ENCODE data around the gene RNF144A.

The RNF144A gene

GRCh38 chr2:7015007-7015950, 98.1 kb downstream of the RNF144A start:
- DNase-seq (ENCODE audit: extremely low spot score, insufficient read length, low read depth) = no peak
- FAIRE-seq = no peak

- DNase-seq (ENCODE audit: extremely low spot score, insufficient read length, low read depth) (no peak), FAIRE-seq (no peak)
These were observed 98.9 kb downstream of the RNF144A start for GRCh38 chr2:7016148-7016547.

- FAIRE-seq (no peak), DNase-seq (ENCODE audit: extremely low spot score, insufficient read length, low read depth) (no peak)
These were observed 99.5 kb downstream of the RNF144A start for GRCh38 chr2:7016601-7017211.

- DNase-seq (ENCODE audit: extremely low spot score, insufficient read length, low read depth) (no peak), FAIRE-seq (no peak)
These were observed 100.6 kb downstream of the RNF144A start for GRCh38 chr2:7017671-7018281.

GRCh38 chr2:7018282-7018701, 101.1 kb downstream of the RNF144A start:
- FAIRE-seq = no peak
- DNase-seq (ENCODE audit: extremely low spot score, insufficient read length, low read depth) = no peak

- DNase-seq (ENCODE audit: extremely low spot score, insufficient read length, low read depth) (no peak), FAIRE-seq (no peak)
These were observed 101.6 kb downstream of the RNF144A start for GRCh38 chr2:7018767-7019166.

- FAIRE-seq (no peak), DNase-seq (ENCODE audit: extremely low spot score, insufficient read length, low read depth) (no peak)
These were observed 102.0 kb downstream of the RNF144A start for GRCh38 chr2:7019191-7019590.

- FAIRE-seq (no peak), DNase-seq (ENCODE audit: extremely low spot score, insufficient read length, low read depth) (no peak)
These were observed 102.8 kb downstream of the RNF144A start for GRCh38 chr2:7020059-7020458.

- no peak for FAIRE-seq
- no peak for DNase-seq (ENCODE audit: extremely low spot score, insufficient read length, low read depth)
These were observed 103.3 kb downstream of the RNF144A start for GRCh38 chr2:7020468-7020867.

GRCh38 chr2:7020939-7021470, 103.8 kb downstream of the RNF144A start:
- DNase-seq (ENCODE audit: extremely low spot score, insufficient read length, low read depth) (no peak), FAIRE-seq (no peak)

GRCh38 chr2:7022492-7023385, 105.5 kb downstream of the RNF144A start:
- no peak for FAIRE-seq
- no peak for DNase-seq (ENCODE audit: extremely low spot score, insufficient read length, low read depth)

- no peak for FAIRE-seq
- DNase-seq (ENCODE audit: extremely low spot score, insufficient read length, low read depth) = no peak
These were observed 106.3 kb downstream of the RNF144A start for GRCh38 chr2:7023542-7023941.

GRCh38 chr2:7024261-7024660, 107.0 kb downstream of the RNF144A start:
- DNase-seq (ENCODE audit: extremely low spot score, insufficient read length, low read depth) = no peak
- FAIRE-seq = no peak

- FAIRE-seq (no peak), DNase-seq (ENCODE audit: extremely low spot score, insufficient read length, low read depth) (no peak)
These were observed 107.9 kb downstream of the RNF144A start for GRCh38 chr2:7025082-7025481.

GRCh38 chr2:7026742-7027141, 109.5 kb downstream of the RNF144A start:
- no peak for FAIRE-seq
- no peak for DNase-seq (ENCODE audit: extremely low spot score, insufficient read length, low read depth)

- FAIRE-seq (no peak), DNase-seq (ENCODE audit: extremely low spot score, insufficient read length, low read depth) (no peak)
These were observed 110.2 kb downstream of the RNF144A start for GRCh38 chr2:7027411-7027810.

- FAIRE-seq (no peak), DNase-seq (ENCODE audit: extremely low spot score, insufficient read length, low read depth) (no peak)
These were observed 110.9 kb downstream of the RNF144A start for GRCh38 chr2:7027956-7028655.

- no peak for FAIRE-seq
- no peak for DNase-seq (ENCODE audit: extremely low spot score, insufficient read length, low read depth)
These were observed 111.6 kb downstream of the RNF144A start for GRCh38 chr2:7028846-7029245.
